Right cardiac atrium (tissue), 5 donors: ENCODE results near the gene ADAT1. TPM values are rescaled to one million over a fixed set of nuclear protein-coding genes. Genes with fewer than 3 reads are reported as not detected.

Experiments
- ATAC-seq, 2 donors: fragments of 200-7000 bp; cut with Tn5 transposase; one replicate each; pipeline versions ENCODE4 v1.8.0 to v1.9.1; 2020; ENCODE audit warnings: moderate library complexity in 2 of 2, mild to moderate bottlenecking in 1 of 2
- DNase-seq, 3 donors: peaks; one replicate each; pipeline ENCODE4 v3.0.0-alpha.2; 2020
- H3K27ac ChIP-seq: one replicate; pipeline ENCODE4 v1.5.1; 2013; ENCODE audit warnings: mild to moderate bottlenecking, low read length, control low read depth, moderate library complexity
- H3K27me3 ChIP-seq: one replicate; pipeline ENCODE4 v1.6.1; 2013; ENCODE audit not compliant: control insufficient read depth, insufficient read depth
- H3K4me1 ChIP-seq: one replicate; pipeline ENCODE4 v1.6.1; 2013; ENCODE audit warnings: low read length; ENCODE audit not compliant: control insufficient read depth, insufficient read depth
- H3K4me3 ChIP-seq: one replicate; pipeline ENCODE4 v1.5.1; 2013; ENCODE audit warnings: low read length, control low read depth
- H3K9me3 ChIP-seq: one replicate; pipeline ENCODE4 v1.6.1; 2013; ENCODE audit warnings: low read length; ENCODE audit not compliant: control insufficient read depth
- WGBS: extraction: QIAGEN DNeasy Blood & Tissue Kit; methylation state at CpG from one replicate; pipeline ENCODE4 v1.1.7; 2013; 5-methylcytosine and 5-hydroxymethylcytosine counted together
- intact Hi-C, 4 donors: fragments of 100-400 bp; cut with DNase I; formaldehyde crosslinking; loops; one replicate each; pipeline versions ENCODE4 v1.11.0 to v1.14.0; 2022 to 2023
- long read RNA-seq, 4 donors: library from polyadenylated mRNA; unstranded; transcript quantifications; one replicate each; pipeline ENCODE4 v2.0.0, GENCODE V29; 2020 to 2021
- polyA plus RNA-seq: library from polyadenylated mRNA; stranded (reverse); fragments of 200-250 nt; gene quantifications from one replicate; pipeline ENCODE4 v1.2.3, GENCODE V29; 2013
- total RNA-seq, 4 donors: library from RNA; stranded (reverse); fragmentation: NEBNext Ultra II Directional; extraction: Animal tissue kit (Norgen Biotek cat#: 25700); gene quantifications; one replicate each; pipeline ENCODE4 v1.2.1, GENCODE V29; 2021
- donor health status: healthy with polysubstance abuse.
- donor health status: DM: no; HTN: yes; CAD: no.
- donor health status: DM: no; HTN: no; CAD: no.
- donor health status: DM: no; HTN: yes; CAD: no; lungs with severe emphysema.
- donor health status: DM: yes; HTN: yes; CAD: no.

The ADAT1 gene
- total RNA-seq = 10 to 100 TPM; 17.8 to 27.2 (median 22.4) TPM
- polyA plus RNA-seq = 8.4 TPM
- long read RNA-seq, donor 1, transcript ADAT1-201 (11 exons, 1,869 nt) = major isoform, 12 of 26 reads
- long read RNA-seq, donor 1, partial matches to known transcripts = 10 of 26 reads
- long read RNA-seq, donor 1, other reads (novel, unspliced or antisense) = 4 of 26 reads
- long read RNA-seq, donor 2, transcript ADAT1-201 (11 exons, 1,869 nt) = major isoform, 6 of 19 reads
- long read RNA-seq, donor 2, partial matches to known transcripts = 8 of 19 reads
- long read RNA-seq, donor 2, other reads (novel, unspliced or antisense) = 4 of 19 reads
- long read RNA-seq, donor 3, transcript ADAT1-201 (11 exons, 1,869 nt) = major isoform, 18 of 39 reads
- long read RNA-seq, donor 3, partial matches to known transcripts = 15 of 39 reads
- long read RNA-seq, donor 3, other reads (novel, unspliced or antisense) = 6 of 39 reads
- long read RNA-seq, donor 4, partial matches to known transcripts = 4 of 9 reads
- long read RNA-seq, donor 4, other reads (novel, unspliced or antisense) = 3 of 9 reads

GRCh38 chr16:75622761-75623605 is at the start of gene ADAT1:
Gene ADAT1, minus strand, starts transcription at chr16:75623281. Its CDS starts 2,482 bp downstream, at chr16:75620799.
- DNase-seq (peak; percentile 99 to 100 (median 99)), ATAC-seq (peak; percentile 97)
- Histone ChIP-seq H3K27me3 (no peaks in the 10 kb centered on the region), H3K4me1 (peaks cover 7% of the 10 kb centered on the region), H3K27ac (peak within 1 kb of the TSS; percentile 96), H3K4me3 (peak within 1 kb of the TSS; percentile 61), H3K9me3 (no peaks in the 10 kb centered on the region)
- under 1% methylated on average over 62 of the region's 62 CpGs for WGBS
- intact Hi-C loops = loop anchor here in 2 of 4 donors (10.0 kb wide), 4 partner anchors 58 to 148 kb away; partner anchors contain the start of genes GABARAPL2 (in 1 of the 2) and TMEM231 (in 1 of the 2)

GRCh38 chr16:75667503-75667902 is 44.4 kb upstream of the ADAT1 start:
- no peak for ATAC-seq
- no peaks in the 10 kb centered on the region for H3K27me3 ChIP-seq
- no peak overlapping the region for H3K4me3 ChIP-seq
- DNase-seq = no peak
- no peaks in the 10 kb centered on the region for H3K4me1 ChIP-seq
- H3K27ac ChIP-seq = no peak overlapping the region
- intact Hi-C loops = no loop called here
- H3K9me3 ChIP-seq = no peaks in the 10 kb centered on the region

- intact Hi-C loops = no loop called here
- 47% methylated on average over 4 of the region's 4 CpGs for WGBS
- ATAC-seq = peak; percentile 66 to 77
- Histone ChIP-seq H3K4me3 (no peak overlapping the region), H3K27ac (no peak overlapping the region), H3K4me1 (peaks cover 5% of the 10 kb centered on the region), H3K27me3 (no peaks in the 10 kb centered on the region), H3K9me3 (no peaks in the 10 kb centered on the region)
- DNase-seq = no peak
Observed at GRCh38 chr16:75660726-75661302, 37.7 kb upstream of the ADAT1 start.

GRCh38 chr16:75660321-75660720 is 37.2 kb upstream of the ADAT1 start:
- WGBS = 84% methylated on average over 6 of the region's 6 CpGs
- ATAC-seq = no peak
- H3K4me1 ChIP-seq = peaks cover 5% of the 10 kb centered on the region
- H3K4me3 ChIP-seq = no peak overlapping the region
- no peaks in the 10 kb centered on the region for H3K9me3 ChIP-seq
- intact Hi-C loops = no loop called here
- no peak overlapping the region for H3K27ac ChIP-seq
- no peak for DNase-seq
- H3K27me3 ChIP-seq = no peaks in the 10 kb centered on the region

- intact Hi-C loops = loop anchor here in 2 of 4 donors (10.0 kb wide), 1 partner anchor 107 kb away; no protein-coding TSS in a partner anchor
- H3K9me3 ChIP-seq = no peaks in the 10 kb centered on the region
- H3K27me3 ChIP-seq = no peaks in the 10 kb centered on the region
- 88% methylated on average over 2 of the region's 2 CpGs for WGBS
- peaks cover 8% of the 10 kb centered on the region for H3K4me1 ChIP-seq
- no peak for ATAC-seq
- no peak overlapping the region for H3K4me3 ChIP-seq
- no peak for DNase-seq
- H3K27ac ChIP-seq = no peak overlapping the region
Observed at GRCh38 chr16:75658175-75658574, 35.1 kb upstream of the ADAT1 start.

GRCh38 chr16:75653922-75654321 is 30.8 kb upstream of the ADAT1 start:
- WGBS = 45% methylated on average over 1 of the region's 1 CpG
- H3K27ac ChIP-seq = no peak overlapping the region
- ATAC-seq = no peak
- DNase-seq = no peak
- intact Hi-C loops = loop anchor here in 2 of 4 donors (10.0 kb wide), 1 partner anchor 111 kb away; no protein-coding TSS in a partner anchor
- no peak overlapping the region for H3K4me3 ChIP-seq
- H3K9me3 ChIP-seq = no peaks in the 10 kb centered on the region
- H3K27me3 ChIP-seq = no peaks in the 10 kb centered on the region
- H3K4me1 ChIP-seq = peaks cover 2% of the 10 kb centered on the region

GRCh38 chr16:75648265-75649076 is 25.4 kb upstream of the ADAT1 start:
- DNase-seq (peak; percentile 83 to 93 (median 91)), ATAC-seq (peak; percentile 76)
- Histone ChIP-seq H3K4me3 (peak overlapping the region; percentile 66), H3K27me3 (no peaks in the 10 kb centered on the region), H3K4me1 (peaks cover 4% of the 10 kb centered on the region), H3K27ac (peak overlapping the region; percentile 93), H3K9me3 (no peaks in the 10 kb centered on the region)
- intact Hi-C loops = no loop called here
- WGBS = under 1% methylated on average over 62 of the region's 62 CpGs

- H3K27ac ChIP-seq = peak within 1 kb of the TSS; percentile 93
- no peaks in the 10 kb centered on the region for H3K27me3 ChIP-seq
- H3K4me3 ChIP-seq = peak within 1 kb of the TSS; percentile 66
- under 1% methylated on average over 76 of the region's 76 CpGs for WGBS
- intact Hi-C loops = no loop called here
- peaks cover 3% of the 10 kb centered on the region for H3K4me1 ChIP-seq
- DNase-seq (peak; percentile 93 to 97 (median 96)), ATAC-seq (peak; percentile 98 to 99)
- H3K9me3 ChIP-seq = no peaks in the 10 kb centered on the region
Observed at GRCh38 chr16:75647492-75648264, 24.6 kb upstream of the ADAT1 start, which contains the start of the genes KARS1 and TERF2IP. Gene KARS1, minus strand, starts transcription at chr16:75647665. Its CDS starts 26 bp downstream, at chr16:75647639. Gene TERF2IP, plus strand, starts transcription at chr16:75647773. Its CDS starts 110 bp downstream, at chr16:75647883.

GRCh38 chr16:75647112-75647491 is 24.0 kb upstream of the ADAT1 start:
- ATAC-seq (peak; percentile 22 to 54), DNase-seq (no peak)
- H3K27ac ChIP-seq = peak overlapping the region; percentile 65
- H3K4me1 ChIP-seq = peaks cover 3% of the 10 kb centered on the region
- peak overlapping the region; percentile 66 for H3K4me3 ChIP-seq
- intact Hi-C loops = no loop called here
- under 1% methylated on average over 18 of the region's 18 CpGs for WGBS
- no peaks in the 10 kb centered on the region for H3K9me3 ChIP-seq
- no peaks in the 10 kb centered on the region for H3K27me3 ChIP-seq
